ENCODE measurements around the gene CITED4. TPM values are rescaled to one million over a fixed set of nuclear protein-coding genes. Genes with fewer than 3 reads are reported as not detected.

CITED4 gene
- total RNA-seq, 1 donor from 2014 or later = 86.1 TPM

Other genes starting within 250 kb of the CITED4 start
- 4.2 TPM for gene RIMS3, start 196.7 kb downstream of the CITED4 start, total RNA-seq
- 57.0 TPM for gene NFYC, start 170.7 kb downstream of the CITED4 start, total RNA-seq
- gene KCNQ4, start 78.6 kb downstream of the CITED4 start, total RNA-seq = 3.5 TPM
- 20.4 TPM for gene CTPS1, start 117.3 kb upstream of the CITED4 start, total RNA-seq
- 0.60 TPM for gene SLFNL1, start 159.4 kb upstream of the CITED4 start, total RNA-seq